C1 segment of cervical spinal cord (tissue), 14 donors: Measurements from ENCODE around the gene ZNF75A.
"Not testable (repeated sequence)": the region's sequence is repeated elsewhere in the genome, so short reads cannot be mapped to it uniquely, and the experiment has no call there.

ENCODE experiments used
- DNase-seq, 14 donors: peaks; one replicate each; lab custom pipeline; 2025; lab: John Stamatoyannopoulos, UW

The ZNF75A gene

GRCh38 chr16:3305109-3306068, at the start of gene ZNF75A, which contains the start of gene TIGD7:
ZNF75A (plus strand) TSS chr16:3305497; CDS start chr16:3308429, 2,932 bp downstream.
TIGD7 (minus strand) TSS chr16:3305430; CDS start chr16:3300614, 4,816 bp downstream.
- DNase-seq, result peak; percentile 41 to 95 (median 88)

- DNase-seq, result peak in 1 of 14 donors; percentile 2
These were observed 49.0 kb upstream of the ZNF75A start, which contains the start of gene MEFV for GRCh38 chr16:3256146-3256865. MEFV (minus strand) TSS chr16:3256633; CDS start chr16:3256587, 46 bp downstream.

GRCh38 chr16:3256866-3257465, 48.3 kb upstream of the ZNF75A start:
- no peak for DNase-seq

GRCh38 chr16:3259836-3260235, 45.5 kb upstream of the ZNF75A start:
- DNase-seq, result no peak

- no peak for DNase-seq
These were observed 42.8 kb upstream of the ZNF75A start for GRCh38 chr16:3262517-3262916.

GRCh38 chr16:3264137-3265036, 40.9 kb upstream of the ZNF75A start:
- peak; percentile 87 to 99 (median 96) for DNase-seq

GRCh38 chr16:3266873-3267537, 38.3 kb upstream of the ZNF75A start:
- peak in 2 of 14 donors; percentile 2 to 17 for DNase-seq

GRCh38 chr16:3268294-3268693, 37.0 kb upstream of the ZNF75A start:
- DNase-seq, result no peak

GRCh38 chr16:3270718-3271117, 34.6 kb upstream of the ZNF75A start:
- DNase-seq, result not testable (repeated sequence)

GRCh38 chr16:3271281-3271680, 34.0 kb upstream of the ZNF75A start:
- DNase-seq, result not testable (repeated sequence)

- no peak for DNase-seq
These were observed 30.8 kb upstream of the ZNF75A start for GRCh38 chr16:3274490-3274889.

- DNase-seq, result no peak
These were observed 30.4 kb upstream of the ZNF75A start for GRCh38 chr16:3274947-3275346.

GRCh38 chr16:3276679-3277078, 28.6 kb upstream of the ZNF75A start:
- DNase-seq, result no peak

GRCh38 chr16:3281222-3281820, 24.0 kb upstream of the ZNF75A start:
- DNase-seq, result no peak

- no peak for DNase-seq
These were observed 23.1 kb upstream of the ZNF75A start for GRCh38 chr16:3282103-3282729.

- DNase-seq, result peak; percentile 57 to 98 (median 96)
These were observed 22.4 kb upstream of the ZNF75A start, which contains the start of gene ZNF263 for GRCh38 chr16:3282730-3283542. ZNF263 (plus strand) TSS chr16:3283491; CDS start chr16:3283819, 328 bp downstream.

GRCh38 chr16:3283543-3284447, 21.5 kb upstream of the ZNF75A start:
- peak in 2 of 14 donors; percentile 34 to 35 for DNase-seq
